HG03439 (cell line): Measurements from ENCODE around the gene POLD2.

Experiments used
- ATAC-seq: cut with Tn5 transposase; IDR thresholded peaks from one replicate; pipeline ENCODE4 v1.9.1; 2021; ENCODE audit warnings: mild to moderate bottlenecking, moderate library complexity; ENCODE audit not compliant: unreplicated experiment

POLD2 gene

GRCh38 chr7:44114586-44115310, 8.6 kb downstream of the POLD2 start:
- no peak for ATAC-seq

GRCh38 chr7:44113764-44114354, 9.5 kb downstream of the POLD2 start:
- no peak for ATAC-seq

GRCh38 chr7:44112997-44113763, 10.2 kb downstream of the POLD2 start:
- ATAC-seq: no peak

GRCh38 chr7:44112231-44112996, 10.9 kb downstream of the POLD2 start:
- ATAC-seq: no peak

GRCh38 chr7:44111761-44112160, 11.6 kb downstream of the POLD2 start:
- no peak for ATAC-seq

GRCh38 chr7:44110719-44111635, 12.4 kb downstream of the POLD2 start:
- no peak for ATAC-seq

- no peak for ATAC-seq
Measured at GRCh38 chr7:44109991-44110390, 13.4 kb downstream of the POLD2 start.

- ATAC-seq: no peak
Measured at GRCh38 chr7:44108768-44109750, 14.3 kb downstream of the POLD2 start.

GRCh38 chr7:44107961-44108767, 15.2 kb downstream of the POLD2 start:
- no peak for ATAC-seq

- no peak for ATAC-seq
Measured at GRCh38 chr7:44107116-44107960, 16.0 kb downstream of the POLD2 start.

- ATAC-seq: no peak
Measured at GRCh38 chr7:44106311-44107065, 16.9 kb downstream of the POLD2 start.

GRCh38 chr7:44105832-44106231, 17.5 kb downstream of the POLD2 start:
- no peak for ATAC-seq

- no peak for ATAC-seq
Measured at GRCh38 chr7:44104860-44105771, 18.2 kb downstream of the POLD2 start.

- ATAC-seq: no peak
Measured at GRCh38 chr7:44103923-44104859, 19.2 kb downstream of the POLD2 start, which contains the start of gene AEBP1. Gene AEBP1, plus strand, starts transcription at chr7:44104345. Its CDS starts 321 bp downstream, at chr7:44104666.
